Fibroblast of lung (primary cell): Measurements from ENCODE around the gene IL32. TPM values are rescaled to one million over a fixed set of nuclear protein-coding genes. Genes with fewer than 3 reads are reported as not detected.
"Not testable (repeated sequence)": the region's sequence is repeated elsewhere in the genome, so short reads cannot be mapped to it uniquely, and the experiment has no call there.

Source experiments
- DNase-seq, 2 donors: peaks; one replicate each; pipeline versions ENCODE4 v3.0.0 to v3.0.0-alpha.2; 2010; ENCODE audit warnings: low read depth in 2 of 2
- H2AFZ ChIP-seq: 2 replicates; pipeline ENCODE4 v1.5.1; 2012; ENCODE audit warnings: low read length, control low read depth, inconsistent platforms
- H3K27ac ChIP-seq: 2 replicates; pipeline ENCODE4 v1.5.1; 2011; ENCODE audit warnings: low read length, control low read depth; ENCODE audit not compliant: insufficient read depth
- H3K27me3 ChIP-seq: 2 replicates; pipeline ENCODE4 v1.5.1; 2011; ENCODE audit warnings: mild to moderate bottlenecking, low read length; ENCODE audit not compliant: control insufficient read depth, insufficient read depth
- H3K36me3 ChIP-seq: 2 replicates; pipeline ENCODE4 v1.5.1; 2011; ENCODE audit warnings: low read length; ENCODE audit not compliant: control insufficient read depth, insufficient read depth
- H3K4me1 ChIP-seq: 2 replicates; pipeline ENCODE4 v1.5.1; 2011; ENCODE audit warnings: low read length; ENCODE audit not compliant: control insufficient read depth, insufficient read depth; ENCODE audit errors: extremely low read depth
- H3K4me2 ChIP-seq: 2 replicates; pipeline ENCODE4 v1.5.1; 2011; ENCODE audit warnings: low read length, control low read depth; ENCODE audit not compliant: insufficient read depth; ENCODE audit errors: extremely low read depth
- H3K4me3 ChIP-seq, 4 experiments: fragments of 200-600 bp in 1 of 4; sonication (generic) in 1 of 4; replicated peaks in 1 of 4; 2 replicates each; pipeline ENCODE4 v1.5.1; 2011 to 2016; ENCODE audit warnings: low read length in 4 of 4, low read depth in 3 of 4, mild to moderate bottlenecking in 3 of 4, control low read depth in 2 of 4, inconsistent platforms in 1 of 4, mixed read lengths in 1 of 4; ENCODE audit not compliant: insufficient read depth in 1 of 4; ENCODE audit errors: control extremely low read depth in 1 of 4
- H3K79me2 ChIP-seq: 2 replicates; pipeline ENCODE4 v1.5.1; 2012; ENCODE audit warnings: mild to moderate bottlenecking, low read length, inconsistent platforms; ENCODE audit not compliant: control insufficient read depth, insufficient read depth
- H3K9ac ChIP-seq: 2 replicates; pipeline ENCODE4 v1.5.1; 2011; ENCODE audit warnings: mild to moderate bottlenecking, low read length, control low read depth; ENCODE audit not compliant: insufficient read depth
- H3K9me3 ChIP-seq: 2 replicates; pipeline ENCODE4 v1.5.1; 2012; ENCODE audit warnings: low read depth, low read length; ENCODE audit not compliant: control insufficient read depth, insufficient read depth
- H4K20me1 ChIP-seq: 2 replicates; pipeline ENCODE4 v1.5.1; 2011; ENCODE audit warnings: low read length; ENCODE audit not compliant: control insufficient read depth, insufficient read depth; ENCODE audit errors: extremely low read depth
- EZH2 ChIP-seq: IDR thresholded peaks from 2 replicates; pipeline ENCODE4 v1.5.1; 2012; ENCODE audit warnings: low read length, control low read depth, mild to moderate bottlenecking; ENCODE audit errors: missing control alignments
- polyA plus RNA-seq, 2 donors: library from polyadenylated mRNA; depleted of rRNA in 1 of 2; stranded (reverse) in 1 of 2; unstranded in 1 of 2; fragments of >200 nt; gene quantifications; 2 replicates each; pipeline ENCODE4 v1.2.1, GENCODE V29; 2011 to 2012; ENCODE audit warnings: missing spikeins in 1 of 2
- total RNA-seq: library from RNA; depleted of rRNA; stranded (reverse); fragments of >200 nt; gene quantifications from 2 replicates; pipeline ENCODE4 v1.2.1, GENCODE V29; 2014
- TF ChIP-seq, protein P1 (sequence below), 2 donors: IDR thresholded peaks in 1 of 2; conservative IDR thresholded peaks in 1 of 2; 1 replicate in 1 of 2; 2 replicates in 1 of 2; pipeline ENCODE4 v1.5.1; 2011 to 2012; ENCODE audit warnings: low read length in 2 of 2, control low read depth in 1 of 2, inconsistent platforms in 1 of 2, low read depth in 1 of 2, mild to moderate bottlenecking in 1 of 2

IL32 gene
- total and polyA plus RNA-seq, 2 donors (not counting 1 experiment from before 2014, with no cell fraction given): 4.1 to 5.1 TPM

DNA sequence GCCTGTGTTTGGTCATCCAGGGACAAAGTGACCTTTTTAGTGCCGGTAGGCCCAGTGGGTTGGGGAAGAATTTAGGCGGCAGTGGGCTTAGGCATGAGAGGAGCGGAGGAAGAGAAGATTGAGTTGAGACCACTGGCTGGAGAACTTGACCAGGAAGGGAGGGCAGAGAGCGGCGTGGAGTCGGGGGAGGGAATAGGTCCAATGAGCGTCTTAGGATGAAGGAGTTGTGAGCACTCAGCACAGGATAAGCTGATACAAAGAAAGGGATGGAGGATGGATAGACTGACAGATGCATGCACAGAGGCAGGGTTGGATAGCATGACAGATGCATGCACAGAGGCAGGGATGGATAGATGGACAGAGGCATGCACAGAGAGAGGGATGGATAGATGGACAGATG, 8.0 kb downstream of the IL32 start:
- no peak for DNase-seq
- no peak overlapping the region for H3K4me2 ChIP-seq
- H3K79me2 ChIP-seq: no peaks in the 10 kb centered on the region
- H3K36me3 ChIP-seq: no peaks in the 10 kb centered on the region
- H3K9ac ChIP-seq: no peak overlapping the region
- no peaks in the 10 kb centered on the region for H3K9me3 ChIP-seq
- H3K4me3 ChIP-seq: no peak overlapping the region
- no peaks in the 10 kb centered on the region for H4K20me1 ChIP-seq
- TF ChIP-seq, protein P1, sequence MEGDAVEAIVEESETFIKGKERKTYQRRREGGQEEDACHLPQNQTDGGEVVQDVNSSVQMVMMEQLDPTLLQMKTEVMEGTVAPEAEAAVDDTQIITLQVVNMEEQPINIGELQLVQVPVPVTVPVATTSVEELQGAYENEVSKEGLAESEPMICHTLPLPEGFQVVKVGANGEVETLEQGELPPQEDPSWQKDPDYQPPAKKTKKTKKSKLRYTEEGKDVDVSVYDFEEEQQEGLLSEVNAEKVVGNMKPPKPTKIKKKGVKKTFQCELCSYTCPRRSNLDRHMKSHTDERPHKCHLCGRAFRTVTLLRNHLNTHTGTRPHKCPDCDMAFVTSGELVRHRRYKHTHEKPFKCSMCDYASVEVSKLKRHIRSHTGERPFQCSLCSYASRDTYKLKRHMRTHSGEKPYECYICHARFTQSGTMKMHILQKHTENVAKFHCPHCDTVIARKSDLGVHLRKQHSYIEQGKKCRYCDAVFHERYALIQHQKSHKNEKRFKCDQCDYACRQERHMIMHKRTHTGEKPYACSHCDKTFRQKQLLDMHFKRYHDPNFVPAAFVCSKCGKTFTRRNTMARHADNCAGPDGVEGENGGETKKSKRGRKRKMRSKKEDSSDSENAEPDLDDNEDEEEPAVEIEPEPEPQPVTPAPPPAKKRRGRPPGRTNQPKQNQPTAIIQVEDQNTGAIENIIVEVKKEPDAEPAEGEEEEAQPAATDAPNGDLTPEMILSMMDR (conservative IDR thresholded peaks at IDR 0.05 in 1 of 2, IDR thresholded peaks at IDR 0.05 in 1 of 2; ENCODE audit: low read depth in 1 of 2, low read length in 2 of 2): no peak
- TF ChIP-seq EZH2: no peak
- no peak overlapping the region for H2AFZ ChIP-seq
- peaks cover 11% of the 10 kb centered on the region for H3K27me3 ChIP-seq
- no peak overlapping the region for H3K27ac ChIP-seq
- H3K4me1 ChIP-seq: no peaks in the 10 kb centered on the region

DNA sequence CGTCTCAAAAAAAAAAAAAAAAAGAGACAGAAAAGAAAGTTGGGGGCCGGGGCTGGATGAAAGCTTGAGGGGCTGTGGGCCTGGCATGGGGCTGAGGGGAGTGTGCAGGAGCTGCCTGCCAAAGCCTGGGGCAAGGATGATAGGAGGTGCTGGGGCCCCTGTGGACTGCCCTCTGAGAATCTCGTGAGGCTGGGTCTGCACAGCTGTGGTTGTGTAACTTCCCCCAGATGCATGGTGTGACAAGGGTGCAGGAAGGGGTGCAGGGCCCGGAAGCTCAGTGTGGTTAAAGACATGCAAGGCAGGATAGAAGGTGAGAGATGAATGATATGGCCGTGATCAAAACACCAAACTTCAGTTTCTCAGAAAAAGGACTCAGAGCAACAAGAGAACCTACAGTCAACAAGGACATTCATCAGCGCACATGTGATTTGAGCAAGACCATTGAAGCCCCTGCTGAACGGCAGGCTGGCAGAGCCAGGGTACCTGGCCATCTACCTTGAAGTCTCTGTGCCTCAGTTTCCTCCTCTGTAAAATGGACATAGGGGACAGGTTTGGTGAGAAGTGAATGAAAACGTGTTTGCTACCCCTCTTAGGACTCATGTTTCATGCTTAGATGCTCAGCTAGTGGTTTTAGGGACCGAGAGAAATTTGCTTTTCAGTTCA, 9.6 kb downstream of the IL32 start:
- Histone ChIP-seq H3K9me3 (no peaks in the 10 kb centered on the region), H3K27me3 (peaks cover 12% of the 10 kb centered on the region), H3K4me3 (no peak overlapping the region), H3K4me2 (no peak overlapping the region), H3K79me2 (no peaks in the 10 kb centered on the region), H2AFZ (no peak overlapping the region), H3K9ac (no peak overlapping the region), H3K4me1 (no peaks in the 10 kb centered on the region), H3K36me3 (no peaks in the 10 kb centered on the region), H4K20me1 (no peaks in the 10 kb centered on the region), H3K27ac (no peak overlapping the region)
- TF ChIP-seq EZH2: no peak
- TF ChIP-seq, protein P1 (conservative IDR thresholded peaks at IDR 0.05 in 1 of 2, IDR thresholded peaks at IDR 0.05 in 1 of 2; ENCODE audit: low read depth in 1 of 2, low read length in 2 of 2): no peak
- no peak for DNase-seq

DNA sequence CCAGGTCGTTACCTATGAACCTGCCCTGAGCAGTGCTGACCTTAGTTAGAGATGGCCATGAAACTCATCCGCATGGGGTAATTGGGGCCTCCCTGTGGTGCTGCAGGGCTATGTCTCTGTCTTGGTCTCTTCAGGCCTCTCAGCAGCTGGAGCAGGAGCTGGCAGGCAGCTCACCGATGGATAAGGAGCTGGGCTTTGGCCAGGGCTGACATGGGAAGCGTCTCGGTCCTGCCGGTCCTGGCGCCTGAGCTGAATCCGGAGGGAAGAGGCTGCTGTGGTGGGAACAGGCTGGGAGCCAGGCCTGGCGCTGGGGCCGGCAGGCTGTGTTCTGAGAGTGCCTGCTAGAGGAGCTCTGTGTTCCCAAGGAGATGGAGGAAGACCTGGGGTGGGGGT, 10.1 kb downstream of the IL32 start:
- TF ChIP-seq, protein P1 (conservative IDR thresholded peaks at IDR 0.05 in 1 of 2, IDR thresholded peaks at IDR 0.05 in 1 of 2; ENCODE audit: low read depth in 1 of 2, low read length in 2 of 2): no peak
- H3K27me3 ChIP-seq: peaks cover 15% of the 10 kb centered on the region
- H3K36me3 ChIP-seq: no peaks in the 10 kb centered on the region
- no peak overlapping the region for H3K4me3 ChIP-seq
- H3K27ac ChIP-seq: no peak overlapping the region
- H3K4me2 ChIP-seq: no peak overlapping the region
- H3K4me1 ChIP-seq: no peaks in the 10 kb centered on the region
- H3K9me3 ChIP-seq: no peaks in the 10 kb centered on the region
- no peak overlapping the region for H2AFZ ChIP-seq
- DNase-seq: no peak
- H3K79me2 ChIP-seq: no peaks in the 10 kb centered on the region
- no peaks in the 10 kb centered on the region for H4K20me1 ChIP-seq
- H3K9ac ChIP-seq: no peak overlapping the region

DNA sequence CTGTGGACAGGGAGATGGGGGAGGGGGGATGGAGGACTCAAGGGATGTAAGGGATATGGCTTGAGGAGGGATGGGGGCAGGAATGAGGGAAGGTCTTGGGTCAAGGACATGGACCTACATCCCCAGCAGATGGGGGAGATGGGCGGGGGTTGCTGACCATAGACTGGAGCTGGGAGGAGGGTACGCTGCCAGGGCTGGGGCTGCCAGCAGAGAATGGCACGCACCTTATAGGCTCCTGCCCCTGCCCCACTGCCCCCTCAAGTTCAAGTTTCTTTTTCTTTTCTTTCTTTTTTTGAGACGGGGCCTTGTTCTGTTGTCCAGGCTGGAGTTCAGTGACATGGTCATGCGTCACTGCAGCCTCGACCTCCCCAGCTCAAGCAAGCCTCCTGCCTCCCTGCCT, 10.5 kb downstream of the IL32 start:
- not testable (repeated sequence) for H4K20me1 ChIP-seq, H3K4me3 ChIP-seq, H3K4me2 ChIP-seq, H3K27ac ChIP-seq, H3K9me3 ChIP-seq, H3K4me1 ChIP-seq, H3K36me3 ChIP-seq, H2AFZ ChIP-seq, DNase-seq, H3K79me2 ChIP-seq, H3K9ac ChIP-seq
- peaks cover 16% of the 10 kb centered on the region for H3K27me3 ChIP-seq
